GM10847 (cell line): ENCODE measurements around the gene FGD2.

Source experiments
- POLR2A ChIP-seq: IDR thresholded peaks from 2 replicates; pipeline ENCODE4 v1.6.1; 2011; ENCODE audit not compliant: insufficient read length; ENCODE audit errors: extremely low read depth

Gene FGD2

GRCh38 chr6:37032239-37032638 is 26.8 kb downstream of the FGD2 start:
- TF ChIP-seq POLR2A = no peak

- TF ChIP-seq POLR2A = no peak
Measured at GRCh38 chr6:37033255-37033654, 27.8 kb downstream of the FGD2 start.

- no peak for TF ChIP-seq POLR2A
Measured at GRCh38 chr6:37033819-37034795, 28.7 kb downstream of the FGD2 start.

GRCh38 chr6:37036146-37036545 is 30.7 kb downstream of the FGD2 start:
- no peak for TF ChIP-seq POLR2A

- TF ChIP-seq POLR2A = no peak
Measured at GRCh38 chr6:37038292-37039198, 33.1 kb downstream of the FGD2 start.

GRCh38 chr6:37039958-37040357 is 34.5 kb downstream of the FGD2 start:
- no peak for TF ChIP-seq POLR2A

- no peak for TF ChIP-seq POLR2A
Measured at GRCh38 chr6:37041521-37041920, 36.1 kb downstream of the FGD2 start.

GRCh38 chr6:37042150-37042549 is 36.7 kb downstream of the FGD2 start:
- TF ChIP-seq POLR2A = no peak

GRCh38 chr6:37047346-37047688 is 41.9 kb downstream of the FGD2 start:
- no peak for TF ChIP-seq POLR2A

GRCh38 chr6:37047689-37048402 is 42.4 kb downstream of the FGD2 start:
- no peak for TF ChIP-seq POLR2A

- no peak for TF ChIP-seq POLR2A
Measured at GRCh38 chr6:37048403-37048850, 43.0 kb downstream of the FGD2 start.

GRCh38 chr6:37048851-37049757 is 43.6 kb downstream of the FGD2 start:
- TF ChIP-seq POLR2A = no peak

- TF ChIP-seq POLR2A = no peak
Measured at GRCh38 chr6:37049758-37050044, 44.2 kb downstream of the FGD2 start.
